ENCODE results near the gene USP17L20.
"Not testable (repeated sequence)": the region's sequence is repeated elsewhere in the genome, so short reads cannot be mapped to it uniquely, and the experiment has no call there.

The USP17L20 gene, protein sequence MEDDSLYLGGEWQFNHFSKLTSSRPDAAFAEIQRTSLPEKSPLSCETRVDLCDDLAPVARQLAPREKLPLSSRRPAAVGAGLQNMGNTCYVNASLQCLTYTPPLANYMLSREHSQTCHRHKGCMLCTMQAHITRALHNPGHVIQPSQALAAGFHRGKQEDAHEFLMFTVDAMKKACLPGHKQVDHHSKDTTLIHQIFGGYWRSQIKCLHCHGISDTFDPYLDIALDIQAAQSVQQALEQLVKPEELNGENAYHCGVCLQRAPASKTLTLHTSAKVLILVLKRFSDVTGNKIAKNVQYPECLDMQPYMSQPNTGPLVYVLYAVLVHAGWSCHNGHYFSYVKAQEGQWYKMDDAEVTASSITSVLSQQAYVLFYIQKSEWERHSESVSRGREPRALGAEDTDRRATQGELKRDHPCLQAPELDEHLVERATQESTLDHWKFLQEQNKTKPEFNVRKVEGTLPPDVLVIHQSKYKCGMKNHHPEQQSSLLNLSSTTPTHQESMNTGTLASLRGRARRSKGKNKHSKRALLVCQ

DNA sequence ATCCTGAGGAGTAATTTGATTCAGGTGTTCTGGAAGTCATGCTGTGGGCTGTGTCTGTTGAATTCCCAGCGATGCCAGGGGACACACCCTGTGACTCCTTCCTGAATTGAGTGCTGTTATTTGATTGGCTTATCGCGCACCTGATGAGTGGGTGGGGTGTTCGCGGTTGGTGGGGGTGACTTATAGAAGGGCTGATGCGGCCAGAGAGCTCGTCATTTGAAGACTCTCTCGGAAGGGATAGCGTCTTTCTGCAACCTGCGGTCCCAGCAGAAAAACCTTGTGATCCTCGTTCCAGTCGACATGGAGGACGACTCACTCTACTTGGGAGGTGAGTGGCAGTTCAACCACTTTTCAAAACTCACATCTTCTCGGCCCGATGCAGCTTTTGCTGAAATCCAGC lies at the start of gene USP17L20:
Gene USP17L20 (plus strand): TSS at position 301 of the 400 bp plus-strand sequence. CDS start 0 bp downstream, at position 301.
- DNase-seq (ENCODE audit: low spot score) = not testable (repeated sequence)

DNA sequence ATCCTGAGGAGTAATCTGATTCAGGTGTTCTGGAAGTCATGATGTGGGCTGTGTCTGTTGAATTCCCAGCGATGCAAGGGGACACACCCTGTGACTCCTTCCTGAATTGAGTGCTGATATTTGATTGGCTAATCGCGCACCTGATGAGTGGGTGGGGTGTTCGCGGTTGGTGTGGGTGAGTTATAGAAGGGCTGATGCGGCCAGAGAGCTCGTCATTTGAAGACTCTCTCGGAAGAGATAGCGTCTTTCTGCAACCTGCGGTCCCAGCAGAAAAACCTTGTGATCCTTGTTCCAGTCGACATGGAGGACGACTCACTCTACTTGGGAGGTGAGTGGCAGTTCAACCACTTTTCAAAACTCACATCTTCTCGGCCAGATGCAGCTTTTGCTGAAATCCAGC lies 47.6 kb upstream of the USP17L20 start, which contains the start of gene USP17L10:
Gene USP17L10 (plus strand): TSS at position 301 of the 400 bp plus-strand sequence. CDS start 0 bp downstream, at position 301.
- not testable (repeated sequence) for DNase-seq (ENCODE audit: low spot score)

DNA sequence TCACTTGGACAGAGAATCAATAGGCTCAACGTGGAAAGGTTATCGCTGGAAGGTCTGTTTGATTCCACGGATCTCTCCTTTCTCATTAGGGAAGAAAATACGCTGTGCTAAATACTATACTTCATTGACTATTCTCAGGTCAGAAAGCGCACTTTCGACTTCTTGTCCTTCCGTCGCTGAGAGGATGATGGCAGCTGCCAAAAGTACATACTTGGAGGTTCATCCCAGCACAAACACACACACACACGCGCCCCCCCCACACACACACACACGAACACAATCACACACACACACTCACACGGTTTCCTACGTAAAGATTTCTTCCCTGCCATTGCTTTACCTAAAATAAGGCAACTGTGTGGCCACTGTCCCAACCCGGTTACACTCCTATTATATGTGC lies 43.2 kb upstream of the USP17L20 start:
- not testable (repeated sequence) for DNase-seq (ENCODE audit: low spot score)

DNA sequence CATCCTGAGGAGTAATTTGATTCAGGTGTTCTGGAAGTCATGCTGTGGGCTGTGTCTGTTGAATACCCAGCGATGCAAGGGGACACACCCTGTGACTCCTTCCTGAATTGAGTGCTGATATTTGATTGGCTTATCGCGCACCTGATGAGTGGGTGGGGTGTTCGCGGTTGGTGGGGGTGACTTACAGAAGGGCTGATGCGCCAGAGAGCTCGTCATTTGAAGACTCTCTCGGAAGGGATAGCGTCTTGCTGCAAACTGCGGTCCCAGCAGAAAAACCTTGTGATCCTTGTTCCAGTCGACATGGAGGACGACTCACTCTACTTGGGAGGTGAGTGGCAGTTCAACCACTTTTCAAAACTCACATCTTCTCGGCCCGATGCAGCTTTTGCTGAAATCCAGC lies 42.8 kb upstream of the USP17L20 start, which contains the start of gene USP17L11:
Gene USP17L11 (plus strand): TSS at position 301 of the 400 bp plus-strand sequence. CDS start 0 bp downstream, at position 301.
- DNase-seq (ENCODE audit: low spot score) = not testable (repeated sequence)

DNA sequence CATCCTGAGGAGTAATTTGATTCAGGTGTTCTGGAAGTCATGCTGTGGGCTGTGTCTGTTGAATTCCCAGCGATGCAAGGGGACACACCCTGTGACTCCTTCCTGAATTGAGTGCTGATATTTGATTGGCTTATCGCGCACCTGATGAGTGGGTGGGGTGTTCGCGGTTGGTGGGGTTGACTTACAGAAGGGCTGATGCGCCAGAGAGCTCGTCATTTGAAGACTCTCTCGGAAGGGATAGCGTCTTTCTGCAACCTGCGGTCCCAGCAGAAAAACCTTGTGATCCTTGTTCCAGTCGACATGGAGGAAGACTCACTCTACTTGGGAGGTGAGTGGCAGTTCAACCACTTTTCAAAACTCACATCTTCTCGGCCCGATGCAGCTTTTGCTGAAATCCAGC lies 38.1 kb upstream of the USP17L20 start, which contains the start of gene USP17L12:
Gene USP17L12 (plus strand): TSS at position 301 of the 400 bp plus-strand sequence. CDS start 0 bp downstream, at position 301.
- not testable (repeated sequence) for DNase-seq (ENCODE audit: low spot score)

DNA sequence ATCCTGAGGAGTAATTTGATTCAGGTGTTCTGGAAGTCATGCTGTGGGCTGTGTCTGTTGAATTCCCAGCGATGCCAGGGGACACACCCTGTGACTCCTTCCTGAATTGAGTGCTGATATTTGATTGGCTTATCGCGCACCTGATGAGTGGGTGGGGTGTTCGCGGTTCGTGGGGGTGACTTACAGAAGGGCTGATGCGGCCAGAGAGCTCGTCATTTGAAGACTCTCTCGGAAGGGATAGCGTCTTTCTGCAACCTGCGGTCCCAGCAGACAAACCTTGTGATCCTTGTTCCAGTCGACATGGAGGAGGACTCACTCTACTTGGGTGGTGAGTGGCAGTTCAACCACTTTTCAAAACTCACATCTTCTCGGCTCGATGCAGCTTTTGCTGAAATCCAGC lies 33.3 kb upstream of the USP17L20 start, which contains the start of gene USP17L13:
Gene USP17L13 (plus strand): TSS at position 301 of the 400 bp plus-strand sequence. CDS start 0 bp downstream, at position 301.
- not testable (repeated sequence) for DNase-seq (ENCODE audit: low spot score)

DNA sequence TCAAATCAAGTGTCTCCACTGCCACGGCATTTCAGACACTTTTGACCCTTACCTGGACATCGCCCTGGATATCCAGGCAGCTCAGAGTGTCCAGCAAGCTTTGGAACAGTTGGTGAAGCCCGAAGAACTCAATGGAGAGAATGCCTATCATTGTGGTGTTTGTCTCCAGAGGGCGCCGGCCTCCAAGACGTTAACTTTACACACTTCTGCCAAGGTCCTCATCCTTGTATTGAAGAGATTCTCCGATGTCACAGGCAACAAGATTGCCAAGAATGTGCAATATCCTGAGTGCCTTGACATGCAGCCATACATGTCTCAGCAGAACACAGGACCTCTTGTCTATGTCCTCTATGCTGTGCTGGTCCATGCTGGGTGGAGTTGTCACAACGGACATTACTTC lies 27.7 kb upstream of the USP17L20 start:
- DNase-seq (ENCODE audit: low spot score) = not testable (repeated sequence)

DNA sequence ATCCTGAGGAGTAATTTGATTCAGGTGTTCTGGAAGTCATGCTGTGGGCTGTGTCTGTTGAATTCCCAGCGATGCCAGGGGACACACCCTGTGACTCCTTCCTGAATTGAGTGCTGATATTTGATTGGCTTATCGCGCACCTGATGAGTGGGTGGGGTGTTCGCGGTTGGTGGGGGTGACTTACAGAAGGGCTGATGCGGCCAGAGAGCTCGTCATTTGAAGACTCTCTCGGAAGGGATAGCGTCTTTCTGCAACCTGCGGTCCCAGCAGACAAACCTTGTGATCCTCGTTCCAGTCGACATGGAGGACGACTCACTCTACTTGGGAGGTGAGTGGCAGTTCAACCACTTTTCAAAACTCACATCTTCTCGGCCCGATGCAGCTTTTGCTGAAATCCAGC lies 23.8 kb upstream of the USP17L20 start, which contains the start of gene USP17L15:
Gene USP17L15 (plus strand): TSS at position 301 of the 400 bp plus-strand sequence. CDS start 0 bp downstream, at position 301.
- DNase-seq (ENCODE audit: low spot score) = not testable (repeated sequence)

DNA sequence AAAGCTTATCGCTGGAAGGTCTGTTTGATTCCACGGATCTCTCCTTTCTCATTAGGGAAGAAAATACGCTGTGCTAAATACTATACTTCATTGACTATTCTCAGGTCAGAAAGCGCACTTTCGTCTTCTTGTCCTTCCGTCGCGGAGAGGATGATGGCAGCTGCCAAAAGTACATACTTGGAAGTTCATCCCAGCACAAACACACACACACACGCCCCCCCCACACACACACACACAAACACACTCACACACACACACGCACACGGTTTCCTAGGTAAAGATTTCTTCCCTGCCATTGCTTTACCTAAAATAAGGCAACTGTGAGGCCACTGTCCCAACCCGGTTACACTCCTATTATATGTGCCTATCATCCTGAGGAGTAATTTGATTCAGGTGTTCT lies 19.5 kb upstream of the USP17L20 start:
- DNase-seq (ENCODE audit: low spot score) = peak; percentile 6

DNA sequence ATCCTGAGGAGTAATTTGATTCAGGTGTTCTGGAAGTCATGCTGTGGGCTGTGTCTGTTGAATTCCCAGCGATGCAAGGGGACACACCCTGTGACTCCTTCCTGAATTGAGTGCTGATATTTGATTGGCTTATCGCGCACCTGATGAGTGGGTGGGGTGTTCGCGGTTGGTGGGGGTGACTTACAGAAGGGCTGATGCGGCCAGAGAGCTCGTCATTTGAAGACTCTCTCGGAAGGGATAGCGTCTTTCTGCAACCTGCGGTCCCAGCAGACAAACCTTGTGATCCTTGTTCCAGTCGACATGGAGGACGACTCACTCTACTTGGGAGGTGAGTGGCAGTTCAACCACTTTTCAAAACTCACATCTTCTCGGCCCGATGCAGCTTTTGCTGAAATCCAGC lies 14.3 kb upstream of the USP17L20 start, which contains the start of gene USP17L17:
Gene USP17L17 (plus strand): TSS at position 301 of the 400 bp plus-strand sequence. CDS start 0 bp downstream, at position 301.
- not testable (repeated sequence) for DNase-seq (ENCODE audit: low spot score)

DNA sequence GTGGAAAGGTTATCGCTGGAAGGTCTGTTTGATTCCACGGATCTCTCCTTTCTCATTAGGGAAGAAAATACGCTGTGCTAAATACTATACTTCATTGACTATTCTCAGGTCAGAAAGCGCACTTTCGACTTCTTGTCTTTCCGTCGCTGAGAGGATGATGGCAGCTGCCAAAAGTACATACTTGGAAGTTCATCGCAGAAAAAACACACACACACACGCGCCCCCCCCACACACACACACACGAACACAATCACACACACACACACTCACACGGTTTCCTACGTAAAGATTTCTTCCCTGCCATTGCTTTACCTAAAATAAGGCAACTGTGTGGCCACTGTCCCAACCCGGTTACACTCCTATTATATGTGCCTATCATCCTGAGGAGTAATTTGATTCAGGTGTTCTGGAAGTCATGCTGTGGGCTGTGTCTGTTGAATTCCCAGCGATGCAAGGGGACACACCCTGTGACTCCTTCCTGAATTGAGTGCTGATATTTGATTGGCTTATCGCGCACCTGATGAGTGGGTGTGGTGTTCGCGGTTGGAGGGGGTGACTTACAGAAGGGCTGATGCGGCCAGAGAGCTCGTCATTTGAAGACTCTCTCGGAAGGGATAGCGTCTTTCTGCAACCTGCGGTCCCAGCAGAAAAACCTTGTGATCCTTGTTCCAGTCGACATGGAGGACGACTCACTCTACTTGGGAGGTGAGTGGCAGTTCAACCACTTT lies 9.8 kb upstream of the USP17L20 start, which contains the start of gene USP17L18:
Gene USP17L18 (plus strand): TSS at position 678 of the 728 bp plus-strand sequence. CDS start 0 bp downstream, at position 678.
- not testable (repeated sequence) for DNase-seq (ENCODE audit: low spot score)

DNA sequence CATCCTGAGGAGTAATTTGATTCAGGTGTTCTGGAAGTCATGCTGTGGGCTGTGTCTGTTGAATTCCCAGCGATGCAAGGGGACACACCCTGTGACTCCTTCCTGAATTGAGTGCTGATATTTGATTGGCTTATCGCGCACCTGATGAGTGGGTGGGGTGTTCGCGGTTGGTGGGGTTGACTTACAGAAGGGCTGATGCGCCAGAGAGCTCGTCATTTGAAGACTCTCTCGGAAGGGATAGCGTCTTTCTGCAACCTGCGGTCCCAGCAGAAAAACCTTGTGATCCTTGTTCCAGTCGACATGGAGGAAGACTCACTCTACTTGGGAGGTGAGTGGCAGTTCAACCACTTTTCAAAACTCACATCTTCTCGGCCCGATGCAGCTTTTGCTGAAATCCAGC lies 4.8 kb upstream of the USP17L20 start, which contains the start of gene USP17L19:
Gene USP17L19 (plus strand): TSS at position 301 of the 400 bp plus-strand sequence. CDS start 0 bp downstream, at position 301.
- DNase-seq (ENCODE audit: low spot score) = not testable (repeated sequence)

DNA sequence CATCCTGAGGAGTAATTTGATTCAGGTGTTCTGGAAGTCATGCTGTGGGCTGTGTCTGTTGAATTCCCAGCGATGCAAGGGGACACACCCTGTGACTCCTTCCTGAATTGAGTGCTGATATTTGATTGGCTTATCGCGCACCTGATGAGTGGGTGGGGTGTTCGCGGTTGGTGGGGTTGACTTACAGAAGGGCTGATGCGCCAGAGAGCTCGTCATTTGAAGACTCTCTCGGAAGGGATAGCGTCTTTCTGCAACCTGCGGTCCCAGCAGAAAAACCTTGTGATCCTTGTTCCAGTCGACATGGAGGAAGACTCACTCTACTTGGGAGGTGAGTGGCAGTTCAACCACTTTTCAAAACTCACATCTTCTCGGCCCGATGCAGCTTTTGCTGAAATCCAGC lies 4.6 kb downstream of the USP17L20 start, which contains the start of gene USP17L21:
Gene USP17L21 (plus strand): TSS at position 301 of the 400 bp plus-strand sequence. CDS start 0 bp downstream, at position 301.
- not testable (repeated sequence) for DNase-seq (ENCODE audit: low spot score)

DNA sequence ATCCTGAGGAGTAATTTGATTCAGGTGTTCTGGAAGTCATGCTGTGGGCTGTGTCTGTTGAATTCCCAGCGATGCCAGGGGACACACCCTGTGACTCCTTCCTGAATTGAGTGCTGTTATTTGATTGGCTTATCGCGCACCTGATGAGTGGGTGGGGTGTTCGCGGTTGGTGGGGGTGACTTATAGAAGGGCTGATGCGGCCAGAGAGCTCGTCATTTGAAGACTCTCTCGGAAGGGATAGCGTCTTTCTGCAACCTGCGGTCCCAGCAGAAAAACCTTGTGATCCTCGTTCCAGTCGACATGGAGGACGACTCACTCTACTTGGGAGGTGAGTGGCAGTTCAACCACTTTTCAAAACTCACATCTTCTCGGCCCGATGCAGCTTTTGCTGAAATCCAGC lies 9.4 kb downstream of the USP17L20 start, which contains the start of gene USP17L22:
Gene USP17L22 (plus strand): TSS at position 301 of the 400 bp plus-strand sequence. CDS start 0 bp downstream, at position 301.
- DNase-seq (ENCODE audit: low spot score) = not testable (repeated sequence)

DNA sequence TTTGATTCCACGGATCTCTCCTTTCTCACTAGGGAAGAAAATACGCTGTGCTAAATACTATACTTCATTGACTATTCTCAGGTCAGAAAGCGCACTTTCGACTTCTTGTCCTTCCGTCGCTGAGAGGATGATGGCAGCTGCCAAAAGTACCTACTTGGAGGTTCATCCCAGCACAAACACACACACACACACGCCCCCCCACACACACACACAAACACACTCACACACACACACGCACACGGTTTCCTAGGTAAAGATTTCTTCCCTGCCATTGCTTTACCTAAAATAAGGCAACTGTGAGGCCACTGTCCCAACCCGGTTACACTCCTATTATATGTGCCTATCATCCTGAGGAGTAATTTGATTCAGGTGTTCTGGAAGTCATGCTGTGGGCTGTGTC lies 13.8 kb downstream of the USP17L20 start:
- DNase-seq (ENCODE audit: low spot score) = not testable (repeated sequence)
